ENCODE results near the gene ITPR1.

Gene ITPR1

GRCh38 chr3:4709341-4709740 lies 216.2 kb downstream of the ITPR1 start:
- no peak overlapping the region for H3K4me3 ChIP-seq (ENCODE audit: low read depth, low read length)
- no peak for DNase-seq (ENCODE audit: low read depth)
- no peak for TF ChIP-seq POLR2A (IDR thresholded peaks at IDR 0.05; ENCODE audit: extremely low read depth, insufficient read length)
- no peak for TF ChIP-seq MYC (IDR thresholded peaks at IDR 0.05; ENCODE audit: low read depth, low read length)
- no peak for TF ChIP-seq CTCF (IDR thresholded peaks at IDR 0.05; ENCODE audit: low read depth, low read length)
- no peak for TF ChIP-seq MAX (IDR thresholded peaks at IDR 0.05; ENCODE audit: low read depth, low read length)

GRCh38 chr3:4710191-4710590 lies 217.0 kb downstream of the ITPR1 start:
- TF ChIP-seq POLR2A (IDR thresholded peaks at IDR 0.05; ENCODE audit: extremely low read depth, insufficient read length) (no peak), CTCF (IDR thresholded peaks at IDR 0.05; ENCODE audit: low read depth, low read length) (no peak), MAX (IDR thresholded peaks at IDR 0.05; ENCODE audit: low read depth, low read length) (no peak), MYC (IDR thresholded peaks at IDR 0.05; ENCODE audit: low read depth, low read length) (no peak)
- H3K4me3 ChIP-seq (ENCODE audit: low read depth, low read length), result no peak overlapping the region
- no peak for DNase-seq (ENCODE audit: low read depth)

GRCh38 chr3:4711680-4711992 lies 218.5 kb downstream of the ITPR1 start:
- TF ChIP-seq POLR2A (IDR thresholded peaks at IDR 0.05; ENCODE audit: extremely low read depth, insufficient read length), result no peak
- no peak for TF ChIP-seq MAX (IDR thresholded peaks at IDR 0.05; ENCODE audit: low read depth, low read length)
- no peak for TF ChIP-seq MYC (IDR thresholded peaks at IDR 0.05; ENCODE audit: low read depth, low read length)
- TF ChIP-seq CTCF (IDR thresholded peaks at IDR 0.05; ENCODE audit: low read depth, low read length), result no peak
- DNase-seq (ENCODE audit: low read depth), result no peak
- H3K4me3 ChIP-seq (ENCODE audit: low read depth, low read length), result no peak overlapping the region

- no peak overlapping the region for H3K4me3 ChIP-seq (ENCODE audit: low read depth, low read length)
- no peak for TF ChIP-seq CTCF (IDR thresholded peaks at IDR 0.05; ENCODE audit: low read depth, low read length)
- TF ChIP-seq POLR2A (IDR thresholded peaks at IDR 0.05; ENCODE audit: extremely low read depth, insufficient read length), result no peak
- TF ChIP-seq MYC (IDR thresholded peaks at IDR 0.05; ENCODE audit: low read depth, low read length), result no peak
- TF ChIP-seq MAX (IDR thresholded peaks at IDR 0.05; ENCODE audit: low read depth, low read length), result no peak
- DNase-seq (ENCODE audit: low read depth), result peak; percentile 28
These were observed 219.0 kb downstream of the ITPR1 start for GRCh38 chr3:4712109-4712508.

GRCh38 chr3:4714045-4714444 lies 220.9 kb downstream of the ITPR1 start:
- H3K4me3 ChIP-seq (ENCODE audit: low read depth, low read length), result no peak overlapping the region
- TF ChIP-seq POLR2A (IDR thresholded peaks at IDR 0.05; ENCODE audit: extremely low read depth, insufficient read length) (no peak), MAX (IDR thresholded peaks at IDR 0.05; ENCODE audit: low read depth, low read length) (no peak), MYC (IDR thresholded peaks at IDR 0.05; ENCODE audit: low read depth, low read length) (no peak), CTCF (IDR thresholded peaks at IDR 0.05; ENCODE audit: low read depth, low read length) (no peak)
- DNase-seq (ENCODE audit: low read depth), result no peak

GRCh38 chr3:4716266-4716665 lies 223.1 kb downstream of the ITPR1 start:
- no peak for DNase-seq (ENCODE audit: low read depth)
- no peak overlapping the region for H3K4me3 ChIP-seq (ENCODE audit: low read depth, low read length)
- no peak for TF ChIP-seq MAX (IDR thresholded peaks at IDR 0.05; ENCODE audit: low read depth, low read length)
- no peak for TF ChIP-seq CTCF (IDR thresholded peaks at IDR 0.05; ENCODE audit: low read depth, low read length)
- TF ChIP-seq MYC (IDR thresholded peaks at IDR 0.05; ENCODE audit: low read depth, low read length), result no peak
- no peak for TF ChIP-seq POLR2A (IDR thresholded peaks at IDR 0.05; ENCODE audit: extremely low read depth, insufficient read length)

All from NB4 (cell line).